22Rv1 (cell line): Measurements from ENCODE around the gene RAPGEF4.

Experiments used
- H3K27ac ChIP-seq: fragments of 450-650 bp; 2 replicates; pipeline ENCODE4 v1.5.1; 2017
- CTCF ChIP-seq: fragments of 450-650 bp; IDR thresholded peaks from 2 replicates; pipeline ENCODE4 v1.5.1; 2017; ENCODE audit warnings: mild to moderate bottlenecking
- ZFX ChIP-seq: fragments of 450-650 bp; IDR thresholded peaks from 2 replicates; pipeline ENCODE4 v1.6.1; 2017; ENCODE audit warnings: antibody characterized with exemption, borderline replicate concordance

The RAPGEF4 gene

GRCh38 chr2:172847188-172847587 lies 111.5 kb downstream of the RAPGEF4 start:
- TF ChIP-seq ZFX = no peak
- TF ChIP-seq CTCF = no peak
- H3K27ac ChIP-seq = no peak overlapping the region

DNA sequence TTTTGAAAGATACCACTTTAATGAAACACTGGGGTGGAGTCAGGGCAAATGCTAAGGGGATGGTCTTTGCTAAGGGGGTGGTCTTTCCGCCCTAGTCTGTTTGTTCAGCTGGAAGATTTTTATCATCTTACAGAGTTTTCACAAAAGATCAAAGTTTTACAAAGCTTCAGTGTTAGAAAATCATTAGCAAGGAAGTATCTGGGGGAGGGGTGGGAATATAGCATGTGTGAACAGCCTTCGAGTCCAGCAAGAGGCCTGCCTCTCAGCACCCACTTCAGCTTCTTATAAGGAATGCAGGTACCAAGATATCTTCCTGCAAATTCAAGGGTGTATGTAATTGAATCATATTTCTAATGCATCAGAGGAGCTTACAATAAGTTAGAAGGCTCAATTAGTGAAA lies 112.9 kb downstream of the RAPGEF4 start:
- TF ChIP-seq ZFX (no peak), CTCF (no peak)
- no peak overlapping the region for H3K27ac ChIP-seq

DNA sequence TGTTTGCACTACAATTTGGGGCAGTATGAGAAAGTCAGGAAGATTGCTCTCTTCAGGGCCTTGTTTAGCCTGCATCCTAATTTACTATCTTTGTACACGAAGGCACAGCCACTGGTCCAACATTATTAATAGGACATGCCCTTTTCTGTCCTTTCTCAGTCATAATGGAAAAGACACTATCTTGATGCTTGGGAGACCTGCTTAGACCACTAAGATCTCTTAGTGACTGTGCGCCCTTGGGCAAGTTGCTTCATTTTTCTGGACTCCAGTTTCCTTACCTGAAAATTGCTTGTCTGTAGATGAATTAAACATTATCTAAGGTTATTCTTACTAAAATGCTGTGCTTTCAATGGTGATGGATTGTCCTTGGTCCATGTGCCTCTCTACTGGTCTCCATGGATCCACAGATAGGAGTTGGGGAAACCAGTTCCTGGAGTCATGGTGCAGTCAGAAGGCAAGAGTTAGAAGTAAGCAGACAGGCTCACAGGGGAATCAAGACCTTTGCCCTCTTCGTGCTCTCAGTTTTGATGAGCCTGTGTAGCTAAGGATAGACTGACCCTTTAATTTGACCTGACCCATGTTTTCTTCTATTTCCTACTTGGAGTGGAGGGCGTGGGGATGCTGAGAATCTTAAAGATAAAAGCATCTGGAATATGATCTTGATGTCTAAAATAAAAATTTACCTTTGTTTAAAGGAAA lies 114.0 kb downstream of the RAPGEF4 start:
- no peak for TF ChIP-seq CTCF
- no peak for TF ChIP-seq ZFX
- H3K27ac ChIP-seq = no peak overlapping the region

GRCh38 chr2:172855588-172855987 lies 119.9 kb downstream of the RAPGEF4 start:
- no peak overlapping the region for H3K27ac ChIP-seq
- TF ChIP-seq CTCF (no peak), ZFX (no peak)

DNA sequence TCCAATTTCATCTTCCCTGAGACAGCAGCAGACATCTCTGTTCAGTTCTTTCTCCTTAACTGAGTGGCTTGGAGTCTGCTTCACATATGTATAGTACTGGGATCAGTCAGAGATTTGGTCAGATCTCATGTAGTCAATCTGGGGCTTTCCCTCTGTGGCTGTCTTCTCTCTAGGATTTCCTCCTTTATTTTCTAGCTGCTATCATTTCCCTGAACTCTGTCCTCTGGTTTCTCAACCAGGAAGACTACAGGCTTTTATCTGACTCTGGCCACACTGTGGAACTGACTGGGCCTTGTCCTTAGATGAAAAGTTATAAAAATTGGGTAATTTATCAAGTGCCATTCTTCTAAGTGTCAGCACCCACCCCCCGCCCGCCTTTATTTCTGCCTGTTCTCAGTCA lies 121.0 kb downstream of the RAPGEF4 start:
- TF ChIP-seq ZFX = no peak

GRCh38 chr2:172858473-172858745 lies 122.8 kb downstream of the RAPGEF4 start:
- H3K27ac ChIP-seq = no peak overlapping the region
- TF ChIP-seq CTCF = no peak

More for the DNA sequence above, 121.0 kb downstream of the RAPGEF4 start:
- no peak overlapping the region for H3K27ac ChIP-seq

DNA sequence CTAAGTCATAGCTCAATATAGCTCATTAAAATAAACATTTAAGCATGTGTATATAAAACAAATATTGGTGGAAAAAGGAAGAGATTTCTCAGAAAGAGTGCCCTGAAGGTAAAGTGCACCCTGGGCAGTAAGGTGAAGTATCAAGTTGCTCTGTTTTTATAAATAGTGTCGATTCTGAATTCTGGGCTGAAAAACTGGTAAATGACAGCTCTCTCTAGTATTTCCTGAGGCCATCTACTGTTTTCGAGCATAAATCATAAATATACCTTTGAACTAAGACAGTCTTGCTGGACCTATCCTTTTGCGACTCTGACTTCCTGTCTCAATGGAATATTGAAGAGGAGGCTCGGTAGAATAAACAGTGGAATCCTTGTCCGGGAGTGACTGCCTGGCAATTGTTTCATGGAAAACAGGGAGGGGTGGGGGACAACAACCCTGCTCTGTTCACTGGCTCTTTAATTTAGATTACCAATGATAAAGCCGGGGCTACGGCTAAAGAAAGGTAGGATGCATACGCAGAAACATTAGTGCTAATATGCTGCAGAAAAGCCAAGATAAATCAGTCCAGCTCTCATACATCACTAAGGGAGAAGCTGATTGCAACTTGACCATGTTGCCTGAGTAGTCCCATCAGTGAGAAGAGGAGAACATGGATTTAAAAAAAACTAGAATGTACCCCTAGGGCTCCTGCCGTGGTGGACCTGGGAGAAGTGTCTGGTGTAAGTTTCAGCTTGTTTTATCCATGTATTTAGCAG lies 124.1 kb downstream of the RAPGEF4 start:
- H3K27ac ChIP-seq = no peak overlapping the region
- TF ChIP-seq ZFX = no peak
- TF ChIP-seq CTCF = no peak

- TF ChIP-seq ZFX (no peak), CTCF (no peak)
- no peak overlapping the region for H3K27ac ChIP-seq
These were observed 124.7 kb downstream of the RAPGEF4 start for GRCh38 chr2:172860336-172860707.
